Activated CD4-positive, alpha-beta T cell treated with anti-CD3 and anti-CD28 coated beads for 24 hours (primary cell): ENCODE data around the gene CLIC4.
"Not testable (repeated sequence)": the region's sequence is repeated elsewhere in the genome, so short reads cannot be mapped to it uniquely, and the experiment has no call there.

ENCODE experiments used
- DNase-seq, 2 donors: peaks; one replicate each; pipeline ENCODE4 v3.0.0-alpha.2; 2020; ENCODE audit warnings: low read depth in 2 of 2

CLIC4 gene

DNA sequence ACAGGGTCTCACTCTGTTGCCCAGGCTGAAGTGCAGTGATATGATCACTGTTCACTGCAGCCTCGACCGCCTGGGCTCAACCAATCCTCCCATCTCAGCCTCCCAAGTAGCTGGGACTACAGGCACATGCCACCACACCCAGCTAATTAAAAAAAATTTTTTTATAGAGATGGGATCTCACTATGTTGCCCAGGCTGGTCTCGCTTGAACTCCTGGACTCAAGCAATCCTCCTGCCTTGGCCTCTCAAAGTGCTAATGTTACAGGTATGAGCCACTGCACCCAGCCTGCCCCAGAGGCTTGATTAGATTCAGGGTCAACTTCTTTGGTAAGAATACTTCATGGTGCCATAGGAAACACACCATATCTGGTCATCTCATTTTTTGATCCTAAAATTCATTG lies 66.2 kb downstream of the CLIC4 start:
- DNase-seq, result not testable (repeated sequence)

DNA sequence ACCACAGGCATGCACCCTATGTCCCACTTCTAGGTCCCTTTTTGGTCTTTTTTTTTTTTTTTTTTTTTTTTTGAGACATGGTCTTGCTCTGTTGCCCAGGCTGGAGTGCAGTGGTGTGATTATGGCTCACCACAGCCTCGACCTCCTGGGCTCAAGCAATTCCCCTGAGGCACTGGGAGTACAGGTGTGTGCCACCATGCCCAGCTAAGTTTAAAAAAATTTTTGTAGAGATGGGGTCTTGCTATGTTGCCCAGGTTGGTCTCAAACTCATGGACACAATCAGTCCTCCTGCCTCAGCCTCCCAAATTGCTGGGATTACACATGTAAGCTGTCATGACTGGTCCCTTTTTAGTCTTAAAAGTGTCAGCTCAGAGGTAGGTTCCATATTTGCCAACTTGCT lies 75.0 kb downstream of the CLIC4 start:
- DNase-seq, result not testable (repeated sequence)

DNA sequence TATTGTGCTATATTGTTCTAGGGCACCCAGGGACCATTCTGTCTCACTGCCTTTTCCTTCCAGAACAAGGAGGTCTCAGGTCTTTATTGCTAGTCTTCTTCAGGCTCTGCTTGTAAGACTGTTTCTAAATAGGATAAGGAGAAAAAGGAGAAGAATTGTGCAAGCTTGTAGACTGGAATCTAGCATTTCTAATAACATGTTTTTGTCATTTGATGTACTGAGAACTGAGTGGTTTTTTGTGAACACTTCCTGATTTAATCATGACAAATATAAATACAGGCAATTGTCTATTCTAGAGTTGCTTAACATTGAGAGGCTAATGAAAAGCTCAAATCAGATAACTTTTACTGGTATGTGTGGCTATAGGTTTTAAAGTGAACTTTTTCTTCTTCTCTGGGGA lies 77.6 kb downstream of the CLIC4 start:
- DNase-seq, result no peak

DNA sequence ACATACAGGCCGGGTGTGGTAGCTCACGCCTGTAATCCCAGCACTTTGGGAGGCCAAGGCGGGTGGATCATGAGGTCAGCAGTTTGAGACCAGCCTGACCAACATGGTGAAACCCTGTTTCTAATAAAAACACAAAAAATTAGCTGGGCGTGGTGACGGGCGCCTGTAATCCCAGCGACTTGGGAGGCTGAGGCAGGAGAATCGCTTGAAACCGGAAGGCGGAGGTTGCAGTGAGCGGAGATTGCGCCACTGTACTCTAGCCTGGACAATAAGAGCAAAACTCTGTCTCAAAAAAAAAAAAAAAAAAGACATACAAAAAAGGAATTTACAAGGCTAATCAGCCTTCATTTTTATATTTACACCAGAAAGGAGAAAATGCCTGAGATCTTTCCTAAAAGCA lies 78.2 kb downstream of the CLIC4 start:
- DNase-seq, result not testable (repeated sequence)

DNA sequence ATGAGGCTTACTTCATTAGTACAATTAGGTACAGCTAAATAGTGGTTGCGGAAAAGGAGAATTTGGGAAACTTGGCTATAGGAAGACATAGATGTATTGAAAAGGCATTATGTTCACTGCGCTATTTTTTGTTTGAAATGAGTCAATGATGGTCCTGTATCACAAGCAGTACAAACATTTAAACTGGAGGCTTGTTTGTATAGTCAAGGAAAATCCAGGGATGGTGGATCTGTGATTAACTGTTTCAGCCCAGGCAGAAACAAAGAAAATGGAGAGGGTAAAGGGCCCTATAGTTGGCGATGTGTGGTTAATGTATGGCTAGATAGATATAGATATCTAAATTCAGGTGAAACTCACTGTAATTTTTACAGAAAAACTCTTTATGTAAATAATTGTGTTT lies 79.9 kb downstream of the CLIC4 start:
- DNase-seq, result no peak

DNA sequence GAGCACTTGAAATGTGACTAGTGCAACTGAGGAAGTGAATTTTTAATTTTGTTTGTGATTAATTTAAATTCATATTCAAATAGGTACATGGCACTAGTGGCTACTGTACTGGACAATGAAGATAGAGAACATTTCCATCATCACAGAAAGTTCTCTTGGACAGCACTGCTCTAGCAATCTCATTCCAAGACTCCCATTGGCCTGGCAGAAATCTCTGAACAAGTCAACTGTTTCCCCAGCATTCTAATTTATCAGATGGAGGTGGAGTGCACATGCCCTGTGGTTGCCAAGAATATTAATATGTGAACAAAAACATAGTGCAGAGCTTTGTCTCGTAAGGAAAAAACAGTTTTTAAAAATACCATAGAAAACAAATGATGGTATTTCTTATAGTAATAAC lies 81.3 kb downstream of the CLIC4 start:
- no peak for DNase-seq

DNA sequence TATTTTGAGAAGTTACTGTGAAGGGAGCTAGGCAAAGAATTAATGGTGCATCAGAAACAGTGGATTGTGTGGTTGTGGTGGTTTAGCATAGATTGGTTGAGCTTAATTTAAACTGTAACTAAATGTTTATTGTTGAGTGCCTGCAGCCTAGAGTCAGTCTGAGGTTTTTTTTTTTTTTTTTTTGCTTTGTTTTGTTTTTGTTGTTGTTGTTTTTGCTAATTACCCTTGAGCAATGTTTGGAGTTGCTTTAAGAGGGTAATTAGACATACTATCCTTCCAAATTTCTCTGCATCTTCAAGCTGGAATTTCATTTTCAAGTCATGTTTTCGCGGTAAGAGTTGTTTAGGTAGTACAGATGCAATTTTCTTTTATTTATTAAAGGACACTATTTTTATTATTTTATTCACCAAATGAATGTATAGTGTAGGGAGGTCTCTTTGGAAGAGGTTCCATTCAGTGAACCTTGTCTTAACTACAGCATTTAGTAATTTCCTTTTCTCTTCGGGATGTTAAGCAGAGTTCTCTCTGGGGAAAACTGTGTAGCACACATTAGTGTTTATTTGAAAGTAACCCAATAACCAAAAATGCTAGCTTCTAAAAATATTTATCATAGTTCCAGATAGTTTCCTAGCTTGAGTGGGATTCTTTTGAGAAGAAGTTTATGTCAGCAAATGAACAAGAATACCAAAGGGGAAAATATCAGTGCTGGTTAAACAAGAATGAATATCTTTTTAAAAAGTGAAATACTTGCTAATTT lies 82.3 kb downstream of the CLIC4 start:
- DNase-seq, result no peak

DNA sequence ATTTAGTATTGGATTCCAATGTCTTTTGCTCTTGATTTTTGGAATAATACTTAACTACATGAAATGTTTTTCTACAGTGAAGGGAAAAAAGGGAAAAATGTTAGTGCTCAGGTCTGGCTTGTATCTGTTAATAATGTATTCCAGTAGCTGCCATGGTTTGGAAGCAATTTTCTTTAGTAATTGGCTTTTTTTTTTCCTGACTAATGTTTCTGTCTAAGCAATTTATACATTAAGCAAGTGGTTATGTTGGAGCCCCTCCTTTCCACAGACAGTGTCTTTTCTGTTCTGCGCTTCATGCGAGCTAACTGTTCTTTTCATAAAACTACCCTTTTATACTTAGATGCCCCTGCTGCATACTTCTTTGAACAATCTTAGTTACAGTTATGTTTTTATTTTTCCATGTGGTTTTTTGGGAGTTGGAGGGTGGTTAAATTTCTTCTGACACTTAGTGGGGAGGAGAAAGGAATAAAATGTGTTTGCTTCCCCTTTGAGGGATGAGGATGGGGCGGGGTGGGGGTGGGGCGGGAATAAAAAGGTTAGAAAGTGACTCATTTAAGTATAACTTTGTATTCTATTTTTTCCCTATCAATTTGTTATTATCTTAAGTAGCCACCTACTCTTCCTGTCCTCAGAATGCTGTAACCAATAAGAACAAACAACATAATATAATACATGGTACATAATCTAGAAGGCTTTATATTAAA lies 83.1 kb downstream of the CLIC4 start:
- no peak for DNase-seq

DNA sequence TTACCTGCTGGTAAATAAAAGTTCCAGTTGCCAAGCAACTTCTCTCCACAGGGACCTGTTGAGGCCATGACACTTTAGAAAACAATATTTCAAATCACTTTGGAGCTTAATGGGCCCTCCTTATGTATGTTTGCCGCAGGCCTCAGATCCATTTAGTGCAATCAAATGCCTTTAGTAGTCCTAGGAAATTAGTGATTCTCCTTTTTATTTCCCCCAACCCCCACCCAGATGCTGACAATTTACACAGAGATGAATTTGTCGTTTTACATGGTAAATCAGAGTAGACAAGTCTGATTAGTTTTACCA lies 83.6 kb downstream of the CLIC4 start:
- DNase-seq, result no peak

DNA sequence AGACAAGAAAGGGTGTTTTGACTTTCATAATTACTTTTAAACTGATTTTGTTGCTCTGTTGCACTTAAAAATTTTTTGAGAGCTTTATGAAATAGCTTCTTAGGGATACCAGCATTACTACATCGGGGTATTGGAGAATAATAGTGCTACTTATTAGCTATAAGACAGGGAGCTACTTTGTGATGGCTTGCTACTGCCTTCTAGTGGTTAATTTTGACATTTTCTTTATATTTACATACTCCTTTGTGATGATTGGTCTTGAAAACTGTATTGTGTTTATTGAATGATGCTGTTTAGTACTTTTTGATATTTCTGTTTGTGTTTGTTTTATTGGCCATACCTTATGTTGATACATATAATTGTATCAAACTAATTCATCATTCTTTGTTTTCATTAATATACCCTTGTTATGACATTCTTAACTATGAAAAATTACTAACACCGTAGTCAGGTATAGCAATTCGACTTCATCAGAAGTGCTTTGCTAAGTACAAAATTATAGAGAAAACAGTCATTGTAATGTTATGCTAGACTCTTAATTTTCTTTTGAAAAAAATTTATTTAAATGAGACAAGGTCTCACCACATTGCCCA lies 85.5 kb downstream of the CLIC4 start:
- no peak for DNase-seq

DNA sequence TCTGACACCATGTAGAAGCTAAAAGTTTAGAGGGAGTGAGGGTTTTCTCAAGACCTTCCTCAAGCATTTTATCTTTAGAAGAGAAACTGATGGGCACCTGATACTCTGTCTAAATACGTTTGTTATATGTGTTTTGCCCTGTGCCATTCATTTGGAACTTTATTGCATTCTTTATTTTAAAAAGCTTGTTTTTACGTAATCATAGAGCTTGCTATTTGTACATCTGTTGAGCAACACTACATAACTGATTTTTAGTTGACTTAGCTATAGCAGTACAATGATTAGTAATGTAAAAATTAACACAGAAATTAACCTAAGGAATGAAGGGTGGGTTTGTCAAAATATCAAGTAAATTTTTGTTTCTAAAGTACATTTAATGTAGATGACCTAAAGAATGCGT lies 96.3 kb downstream of the CLIC4 start:
- DNase-seq, result no peak

DNA sequence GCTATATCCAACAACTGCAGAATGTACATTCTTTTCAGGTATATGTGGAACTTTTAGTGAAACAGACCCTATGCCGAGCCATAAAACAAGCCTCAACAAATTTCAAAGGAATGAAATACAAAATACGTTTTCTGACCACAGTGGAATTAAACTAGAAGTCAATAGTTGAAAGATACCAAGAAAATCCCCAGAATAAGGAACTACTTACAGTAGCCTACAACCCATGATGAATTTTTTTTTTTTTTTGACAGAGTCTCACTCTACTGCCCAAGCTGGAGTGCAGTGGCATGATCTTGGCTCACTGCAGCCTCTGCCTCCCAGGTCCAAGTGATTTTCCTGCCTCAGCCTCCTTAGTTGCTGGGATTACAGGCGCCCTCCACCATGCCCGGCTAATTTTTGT lies 101.4 kb downstream of the CLIC4 start:
- DNase-seq, result no peak

DNA sequence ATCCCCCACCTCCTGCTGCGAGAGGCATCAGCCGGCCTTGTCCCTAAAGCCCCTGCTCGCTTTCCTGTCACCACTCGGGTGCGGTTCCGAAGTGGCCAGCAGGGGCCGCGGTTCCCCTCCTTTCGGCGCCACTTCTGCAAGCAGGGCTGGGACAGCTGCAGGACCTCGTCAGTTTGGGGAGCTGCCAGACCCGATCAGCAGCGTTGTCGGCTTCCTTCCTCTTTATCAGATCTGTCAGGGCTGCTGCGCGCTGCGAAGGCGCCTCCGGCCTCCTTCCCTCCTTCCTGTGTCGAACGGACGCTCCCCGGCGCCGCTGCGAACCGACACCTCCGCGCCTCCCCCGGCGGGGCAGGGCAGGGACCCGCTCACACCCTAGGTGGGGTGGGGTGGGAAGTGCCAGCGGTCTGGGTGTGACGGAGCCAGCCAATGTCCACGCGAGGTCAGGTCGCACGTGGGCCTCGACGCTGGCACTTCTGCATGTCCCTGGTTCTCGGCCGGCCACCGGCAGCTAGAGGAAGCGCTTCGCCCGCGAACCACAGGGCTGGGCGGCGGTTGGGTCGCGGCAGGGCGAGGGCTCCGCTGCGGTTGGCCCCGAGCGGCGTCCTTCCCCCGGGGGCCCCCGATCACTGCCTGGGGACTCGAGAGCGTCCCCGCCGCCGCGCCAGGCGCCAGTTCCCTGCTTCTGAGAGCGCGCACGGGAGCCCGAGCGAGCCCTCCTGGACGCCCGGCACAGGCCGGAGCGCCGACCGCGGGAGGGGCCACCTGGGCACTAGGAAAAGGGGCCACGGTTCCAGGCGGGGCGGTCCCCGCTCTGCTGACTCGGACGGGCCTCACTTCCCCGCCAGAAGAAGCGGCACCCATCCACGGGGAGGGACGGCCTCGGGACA lies 103.0 kb downstream of the CLIC4 start:
- peak; percentile 85 to 89 for DNase-seq

DNA sequence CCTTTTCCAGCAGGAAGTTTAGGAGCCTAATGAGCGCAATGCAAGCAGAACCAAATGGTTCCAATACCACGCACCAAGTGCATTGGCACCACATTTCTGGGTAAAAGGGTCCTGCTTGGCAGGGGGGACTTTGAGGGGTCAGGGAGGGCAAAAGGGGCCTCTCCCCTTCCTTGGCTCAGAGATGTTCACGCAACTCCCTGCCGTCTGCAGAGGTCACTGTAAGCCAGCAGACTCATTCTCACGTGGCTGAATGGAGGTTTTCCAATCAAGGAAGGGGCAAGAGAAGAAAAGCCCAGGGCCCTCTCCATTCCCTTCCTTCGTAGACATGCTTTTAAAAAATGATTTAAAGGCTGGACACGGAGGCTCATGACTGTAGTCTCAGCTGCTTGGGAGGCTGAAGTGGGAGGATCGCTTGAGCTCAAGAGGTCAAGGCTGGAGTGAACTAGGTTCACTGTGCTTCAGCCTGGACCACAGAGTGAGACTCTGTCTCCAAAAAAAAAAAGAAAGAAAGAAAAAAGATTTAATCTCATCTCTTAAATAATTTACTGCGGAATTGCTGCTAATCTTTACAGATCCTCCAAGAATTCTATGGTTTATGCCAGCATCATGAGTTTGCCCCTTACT lies 104.5 kb downstream of the CLIC4 start:
- no peak for DNase-seq

DNA sequence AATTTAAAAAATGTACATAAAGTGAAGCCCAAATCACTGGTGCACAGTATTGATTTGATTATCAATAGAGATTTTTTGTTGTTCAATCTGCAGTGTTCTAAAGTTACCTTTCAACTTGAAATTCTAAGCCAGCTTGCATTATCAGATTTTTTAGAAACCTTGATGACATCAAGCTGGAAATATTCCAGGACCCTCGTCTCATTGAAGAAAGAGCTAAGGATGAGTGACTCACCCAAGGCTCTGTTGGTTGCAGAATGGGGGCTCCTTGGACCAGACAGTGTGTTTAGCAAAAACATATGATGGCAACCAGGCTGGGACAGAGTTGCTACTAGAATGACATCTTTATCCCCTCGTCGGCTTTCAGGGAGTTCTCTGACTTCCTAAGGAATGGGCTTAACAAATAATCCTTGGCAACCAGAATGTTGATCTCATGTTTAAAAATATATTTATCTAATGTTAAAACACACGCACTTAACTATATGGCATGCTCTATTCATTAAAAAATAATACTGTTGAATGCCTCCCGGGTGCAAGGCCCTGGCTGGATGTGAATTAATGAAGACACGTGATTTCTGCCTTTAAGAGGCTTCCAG lies 105.2 kb downstream of the CLIC4 start:
- DNase-seq, result no peak

DNA sequence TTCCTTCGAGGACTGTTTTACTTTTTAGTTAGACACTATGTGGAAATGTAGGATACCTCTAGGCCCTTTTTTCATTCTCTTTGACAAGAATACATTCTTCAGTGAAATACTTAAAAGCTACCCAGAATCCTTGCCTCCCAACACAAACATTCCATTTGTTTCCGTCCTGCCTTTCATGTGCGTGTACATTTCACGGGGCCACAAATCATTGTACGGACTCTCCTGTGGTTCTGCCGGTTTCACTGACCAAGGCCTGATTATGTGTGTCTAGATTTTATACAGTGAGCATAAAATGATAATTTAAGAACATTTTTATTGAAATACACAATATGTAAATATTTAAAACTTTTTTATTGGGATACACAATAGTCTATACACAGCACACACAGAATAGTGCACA lies 108.4 kb downstream of the CLIC4 start:
- DNase-seq, result no peak

DNA sequence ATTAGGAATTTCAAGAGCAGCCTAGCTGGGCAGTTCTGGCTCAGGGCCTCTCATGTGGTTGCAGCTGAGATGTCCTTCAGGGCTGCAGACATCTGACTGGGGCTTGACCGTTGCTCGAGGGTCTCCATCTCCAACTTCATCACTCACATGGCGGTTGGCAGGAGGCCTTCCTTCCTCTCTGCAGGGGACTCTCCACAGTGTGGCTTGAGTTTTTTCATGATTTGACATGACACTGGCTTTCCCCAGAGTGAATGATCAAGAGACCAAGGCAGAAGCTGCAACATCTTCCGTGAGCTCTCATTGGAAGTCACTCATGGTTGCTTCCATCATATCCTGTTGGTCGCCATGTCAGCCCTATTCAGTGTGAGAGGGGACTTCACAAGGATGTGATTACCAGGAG lies 110.2 kb downstream of the CLIC4 start:
- no peak for DNase-seq

DNA sequence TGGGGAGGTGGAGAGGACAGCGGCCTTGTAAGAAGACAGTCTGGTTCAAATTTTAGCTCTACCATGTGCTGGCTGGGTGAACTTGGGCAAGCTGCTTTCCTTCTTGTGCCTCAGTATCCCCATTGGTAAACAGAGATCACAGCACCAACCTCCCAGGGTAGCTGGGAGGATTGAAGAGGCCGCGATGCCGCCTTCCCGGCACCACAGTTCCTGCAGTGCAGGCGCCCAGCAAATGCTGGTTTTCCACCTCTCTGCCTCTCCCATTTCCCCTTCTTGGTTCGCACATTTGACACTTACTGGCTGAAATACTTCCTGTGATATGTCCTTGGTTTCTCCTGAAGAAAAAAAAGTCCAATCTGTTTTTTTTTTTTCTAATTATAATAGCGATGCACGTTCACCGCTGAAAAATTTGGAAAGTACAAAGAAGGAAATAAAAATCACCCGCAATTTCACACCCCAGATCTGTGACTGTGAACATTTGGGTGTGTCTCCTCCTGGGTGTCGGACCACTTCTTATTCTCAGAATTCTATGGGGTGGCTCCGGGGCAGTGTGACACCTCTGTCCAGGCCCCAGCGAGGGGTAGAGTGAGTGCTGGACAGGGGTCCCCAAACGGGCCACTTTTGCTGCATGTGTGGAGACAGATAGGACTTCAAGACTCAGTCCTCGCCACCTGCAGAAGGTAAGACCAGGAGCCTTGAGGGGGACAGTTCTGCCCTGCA lies 111.7 kb downstream of the CLIC4 start:
- no peak for DNase-seq

DNA sequence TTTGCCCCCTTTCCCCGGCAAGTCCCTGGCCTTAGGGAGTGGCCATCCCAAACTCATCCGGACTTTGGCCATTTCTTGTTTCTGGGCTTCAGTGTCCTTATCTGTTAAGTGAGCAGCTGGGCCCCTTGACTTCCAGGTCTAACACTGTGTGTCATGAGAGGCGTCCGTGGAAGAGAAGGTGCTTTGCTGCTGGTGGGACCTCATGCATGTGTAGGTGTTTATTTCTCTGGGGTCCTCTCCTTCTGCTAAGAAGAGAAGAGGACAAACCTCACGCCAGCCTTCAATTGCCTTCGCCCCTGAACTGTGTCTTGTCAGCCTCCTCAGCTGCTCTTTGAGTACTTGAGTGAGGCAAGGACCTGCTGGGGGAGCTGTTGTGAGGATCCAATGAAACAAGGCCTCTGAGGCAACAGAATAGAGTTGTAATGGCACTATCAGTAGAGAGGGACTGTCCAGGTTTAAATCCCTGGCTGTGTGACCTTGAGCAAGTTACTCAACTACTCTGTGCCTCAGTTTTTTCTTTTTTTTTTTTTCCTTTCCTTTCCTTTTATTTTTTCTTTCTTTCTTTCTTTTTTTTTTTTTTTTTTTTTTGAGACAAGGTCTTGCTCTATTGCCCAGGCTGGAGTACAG lies 112.4 kb downstream of the CLIC4 start:
- DNase-seq, result no peak

DNA sequence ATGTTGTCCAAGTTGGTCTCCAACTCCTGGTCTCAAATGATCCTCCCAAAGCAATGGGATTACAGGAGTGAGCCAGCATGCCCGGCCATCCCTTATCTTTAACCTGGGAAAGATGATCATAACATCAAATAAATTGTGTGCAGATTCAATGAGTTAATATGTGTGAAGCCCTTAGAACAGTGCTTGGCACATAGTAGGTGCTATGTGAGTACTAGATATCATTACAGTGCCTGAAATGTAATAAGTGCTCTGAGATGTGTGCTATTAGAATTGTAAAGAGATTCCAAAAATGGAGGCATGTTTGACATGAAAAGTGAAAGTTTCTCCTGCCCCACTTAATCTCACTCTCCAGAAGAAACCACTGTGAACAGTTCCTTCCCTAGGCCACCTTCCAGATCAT lies 113.0 kb downstream of the CLIC4 start:
- DNase-seq, result no peak
